Uterus (tissue), 2 donors: ENCODE results near the gene PUS3.
"Not testable (repeated sequence)": the region's sequence is repeated elsewhere in the genome, so short reads cannot be mapped to it uniquely, and the experiment has no call there.

Experiments used
- CTCF ChIP-seq, 4 experiments: fragments of 200-600 bp in 2 of 4; fragments of 450-650 bp in 2 of 4; sonication (generic) in 2 of 4; IDR thresholded peaks; one replicate each; pipeline ENCODE4 v1.5.1; 2016 to 2019; ENCODE audit warnings: antibody characterized with exemption in 4 of 4, mild to moderate bottlenecking in 2 of 4, moderate library complexity in 1 of 4
- POLR2A ChIP-seq, 2 donors: fragments of 450-650 bp; IDR thresholded peaks; one replicate each; pipeline ENCODE4 v1.6.1; 2016; ENCODE audit warnings: antibody characterized with exemption in 2 of 2, mild to moderate bottlenecking in 1 of 2, moderate library complexity in 1 of 2

GRCh38 chr11:125857670-125858069, 45.3 kb downstream of the PUS3 start:
- not testable (repeated sequence) for TF ChIP-seq POLR2A, CTCF (IDR thresholded peaks at IDR 0.05)
